Forelimb muscle (tissue), 1 donor: ENCODE measurements around the gene PI4KA. TPM values are rescaled to one million over a fixed set of nuclear protein-coding genes. Genes with fewer than 3 reads are reported as not detected.
"Not testable (repeated sequence)": the region's sequence is repeated elsewhere in the genome, so short reads cannot be mapped to it uniquely, and the experiment has no call there.

Experiments
- DNase-seq: peaks from one replicate; pipeline ENCODE4 v3.0.0-alpha.2; 2013; ENCODE audit warnings: low read depth
- polyA plus RNA-seq: library from polyadenylated mRNA; unstranded; fragments of 120-200 nt; gene quantifications from one replicate; pipeline ENCODE4 v1.2.1, GENCODE V29; 2013; ENCODE audit not compliant: insufficient read length

PI4KA gene
- polyA plus RNA-seq, 1 donor = 30.3 TPM

GRCh38 chr22:20776624-20777405 lies 81.8 kb downstream of the PI4KA start:
- DNase-seq = no peak

GRCh38 chr22:20775342-20775895 lies 83.2 kb downstream of the PI4KA start:
- DNase-seq = no peak

- no peak for DNase-seq
Measured at GRCh38 chr22:20774882-20775281, 83.7 kb downstream of the PI4KA start.

- no peak for DNase-seq
Measured at GRCh38 chr22:20773793-20774212, 84.8 kb downstream of the PI4KA start, which contains the start of gene SERPIND1. TSS of gene SERPIND1 (plus strand) at chr22:20774113. CDS start at chr22:20779313, 5,200 bp downstream.

- no peak for DNase-seq
Measured at GRCh38 chr22:20771918-20772625, 86.5 kb downstream of the PI4KA start.

GRCh38 chr22:20769496-20769826 lies 89.2 kb downstream of the PI4KA start:
- not testable (repeated sequence) for DNase-seq

GRCh38 chr22:20766530-20766929 lies 92.1 kb downstream of the PI4KA start:
- no peak for DNase-seq

GRCh38 chr22:20765938-20766337 lies 92.7 kb downstream of the PI4KA start:
- DNase-seq = no peak

- DNase-seq = no peak
Measured at GRCh38 chr22:20764729-20765128, 93.9 kb downstream of the PI4KA start.

- no peak for DNase-seq
Measured at GRCh38 chr22:20764471-20764720, 94.2 kb downstream of the PI4KA start.

GRCh38 chr22:20763630-20764470 lies 94.8 kb downstream of the PI4KA start:
- DNase-seq = no peak

- DNase-seq = no peak
Measured at GRCh38 chr22:20762233-20762796, 96.3 kb downstream of the PI4KA start.

GRCh38 chr22:20761536-20761935 lies 97.1 kb downstream of the PI4KA start:
- DNase-seq = no peak

GRCh38 chr22:20760084-20760483 lies 98.5 kb downstream of the PI4KA start:
- DNase-seq = no peak

GRCh38 chr22:20758688-20759087 lies 99.9 kb downstream of the PI4KA start:
- DNase-seq = no peak

- DNase-seq = no peak
Measured at GRCh38 chr22:20756846-20757245, 101.8 kb downstream of the PI4KA start.

GRCh38 chr22:20752873-20753272 lies 105.7 kb downstream of the PI4KA start:
- DNase-seq = no peak

- DNase-seq = no peak
Measured at GRCh38 chr22:20752104-20752741, 106.4 kb downstream of the PI4KA start.

- no peak for DNase-seq
Measured at GRCh38 chr22:20751185-20751851, 107.3 kb downstream of the PI4KA start.

- DNase-seq = no peak
Measured at GRCh38 chr22:20750461-20751184, 108.0 kb downstream of the PI4KA start.
